K562 (cell line): ENCODE results near the gene DNAJC2. TPM values are rescaled to one million over a fixed set of nuclear protein-coding genes. Genes with fewer than 3 reads are reported as not detected.

ENCODE experiments used
- ARID3A ChIP-seq: IDR thresholded peaks from 2 replicates; pipeline ENCODE4 v1.6.1; 2012; ENCODE audit warnings: low read depth, low read length, improper control_type of control experiment, borderline replicate concordance
- BDP1 ChIP-seq: IDR thresholded peaks from 3 replicates; pipeline ENCODE4 v1.6.1; 2011; ENCODE audit not compliant: insufficient read length, insufficient read depth
- ELK3 ChIP-seq: fragments of 450-650 bp; formaldehyde crosslinking; IDR thresholded peaks from 2 replicates; pipeline ENCODE4 v1.4.0; 2020; ENCODE audit warnings: mild to moderate bottlenecking
- ERF ChIP-seq: fragments of 450-650 bp; formaldehyde crosslinking; IDR thresholded peaks from 2 replicates; pipeline ENCODE4 v1.4.0; 2020; ENCODE audit warnings: mild to moderate bottlenecking, mixed read lengths
- HCFC1 ChIP-seq: IDR thresholded peaks from 2 replicates; pipeline ENCODE4 v1.6.1; 2012; ENCODE audit warnings: low read depth, low read length, improper control_type of control experiment
- HDAC2 ChIP-seq: fragments of 450-650 bp; IDR thresholded peaks from 2 replicates; pipeline ENCODE4 v1.6.1; 2016; ENCODE audit warnings: mild to moderate bottlenecking
- HNRNPH1 ChIP-seq: fragments of 200-400 bp; formaldehyde crosslinking; optimal IDR thresholded peaks from 2 replicates; pipeline ENCODE3; 2017; ENCODE audit warnings: low read depth, mild to moderate bottlenecking, low read length, moderate library complexity
- HNRNPUL1 ChIP-seq: fragments of 200-400 bp; formaldehyde crosslinking; IDR thresholded peaks from 2 replicates; pipeline ENCODE4 v1.6.1; 2017; ENCODE audit warnings: low read length
- KLF16 ChIP-seq: IDR thresholded peaks from 2 replicates; pipeline ENCODE4 v1.6.1; 2016; ENCODE audit warnings: antibody characterized with exemption
- NFYB ChIP-seq: IDR thresholded peaks from 2 replicates; pipeline ENCODE4 v1.6.1; 2011; ENCODE audit warnings: mild to moderate bottlenecking, moderate library complexity; ENCODE audit not compliant: insufficient read length; ENCODE audit errors: extremely low read depth
- NKRF ChIP-seq: fragments of 450-650 bp; IDR thresholded peaks from 2 replicates; pipeline ENCODE4 v1.6.1; 2016; ENCODE audit warnings: borderline replicate concordance
- PHF20 ChIP-seq: fragments of 450-650 bp; IDR thresholded peaks from 2 replicates; pipeline ENCODE4 v1.6.1; 2018; ENCODE audit not compliant: partially characterized antibody
- RBM17 ChIP-seq: fragments of 200-400 bp; formaldehyde crosslinking; IDR thresholded peaks from 2 replicates; pipeline ENCODE4 v1.6.1; 2017; ENCODE audit warnings: low read depth, mild to moderate bottlenecking, low read length, borderline replicate concordance
- SMC3 ChIP-seq: conservative IDR thresholded peaks from 2 replicates; pipeline ENCODE4 v1.6.1; 2011; ENCODE audit warnings: low read depth, low read length, improper control_type of control experiment; ENCODE audit not compliant: insufficient read depth
- SP2 ChIP-seq: IDR thresholded peaks from 2 replicates; pipeline ENCODE4 v1.6.1; 2011; ENCODE audit warnings: mild to moderate bottlenecking, low read depth, low read length, moderate library complexity; ENCODE audit not compliant: poor library complexity, severe bottlenecking; ENCODE audit errors: extremely low read depth
- SREBF2 ChIP-seq: sonication (generic); formaldehyde crosslinking; IDR thresholded peaks from 2 replicates; pipeline ENCODE4 v1.4.0; 2020; ENCODE audit warnings: mild to moderate bottlenecking, missing genetic modification reagents
- TAL1 ChIP-seq: fragments of 450-650 bp; IDR thresholded peaks from 2 replicates; pipeline ENCODE4 v1.6.1; 2016; ENCODE audit warnings: mild to moderate bottlenecking
- ZBTB7A ChIP-seq: IDR thresholded peaks from 2 replicates; pipeline ENCODE4 v1.6.1; 2011; ENCODE audit warnings: low read depth, mild to moderate bottlenecking, low read length, moderate library complexity, borderline replicate concordance; ENCODE audit not compliant: control insufficient read depth
- ZNF280B ChIP-seq: fragments of 250-450 bp; sonication (Bioruptor Pico); IDR thresholded peaks from 2 replicates; pipeline ENCODE4 v1.5.1; 2021; ENCODE audit warnings: mild to moderate bottlenecking
- ZNF324 ChIP-seq: fragments of 250-450 bp; sonication (Bioruptor Pico); IDR thresholded peaks from 2 replicates; pipeline ENCODE4 v1.4.0; 2020; ENCODE audit warnings: mild to moderate bottlenecking
- ZNF436 ChIP-seq: fragments of 250-450, 450-650 bp; sonication (Bioruptor Pico); formaldehyde crosslinking; IDR thresholded peaks from 2 replicates; pipeline ENCODE4 v1.7.0; 2020; ENCODE audit warnings: mild to moderate bottlenecking
- ZNF586 ChIP-seq: fragments of 450-650 bp; formaldehyde crosslinking; conservative IDR thresholded peaks from 2 replicates; pipeline ENCODE4 v1.4.0; 2020; ENCODE audit warnings: mild to moderate bottlenecking, moderate library complexity
- ZNF76 ChIP-seq: fragments of 250-450 bp; sonication (Bioruptor Pico); IDR thresholded peaks from 2 replicates; pipeline ENCODE4 v1.4.0; 2020; ENCODE audit warnings: mild to moderate bottlenecking, moderate library complexity, borderline replicate concordance
- polyA plus RNA-seq, 8 experiments: library from polyadenylated mRNA; depleted of rRNA in 4 of 8; stranded (reverse) in 5 of 8; unstranded in 3 of 8; fragments of >200 nt; fragmentation: Nextera tagmentation in 2 of 8; fragmentation: Illumina TruSeq in 1 of 8; extraction: Ambion mirVana in 2 of 8; extraction: Trizol in 1 of 8; gene quantifications; 2 replicates each; pipeline versions ENCODE4 v1.2.1 to v1.2.3, GENCODE V29; 2011 to 2014; ENCODE audit warnings: inconsistent platforms in 1 of 8, missing spikeins in 1 of 8
- total RNA-seq, 7 experiments: library from RNA; depleted of rRNA in 6 of 7; stranded (reverse); fragments of >200 nt in 6 of 7; fragmentation: Illumina TruSeq in 2 of 7; extraction: Trizol in 2 of 7; gene quantifications; 2 replicates each; pipeline versions ENCODE4 v1.2.1 to v1.2.3, GENCODE V29; 2011 to 2021; ENCODE audit warnings: low replicate concordance in 1 of 7

DNAJC2 gene
- total and polyA plus RNA-seq, 9 of the 15 experiments (the other 6 are each of a cell fraction or from before 2014, with no cell fraction given): 40.2 to 157 (median 92.1) TPM

DNA sequence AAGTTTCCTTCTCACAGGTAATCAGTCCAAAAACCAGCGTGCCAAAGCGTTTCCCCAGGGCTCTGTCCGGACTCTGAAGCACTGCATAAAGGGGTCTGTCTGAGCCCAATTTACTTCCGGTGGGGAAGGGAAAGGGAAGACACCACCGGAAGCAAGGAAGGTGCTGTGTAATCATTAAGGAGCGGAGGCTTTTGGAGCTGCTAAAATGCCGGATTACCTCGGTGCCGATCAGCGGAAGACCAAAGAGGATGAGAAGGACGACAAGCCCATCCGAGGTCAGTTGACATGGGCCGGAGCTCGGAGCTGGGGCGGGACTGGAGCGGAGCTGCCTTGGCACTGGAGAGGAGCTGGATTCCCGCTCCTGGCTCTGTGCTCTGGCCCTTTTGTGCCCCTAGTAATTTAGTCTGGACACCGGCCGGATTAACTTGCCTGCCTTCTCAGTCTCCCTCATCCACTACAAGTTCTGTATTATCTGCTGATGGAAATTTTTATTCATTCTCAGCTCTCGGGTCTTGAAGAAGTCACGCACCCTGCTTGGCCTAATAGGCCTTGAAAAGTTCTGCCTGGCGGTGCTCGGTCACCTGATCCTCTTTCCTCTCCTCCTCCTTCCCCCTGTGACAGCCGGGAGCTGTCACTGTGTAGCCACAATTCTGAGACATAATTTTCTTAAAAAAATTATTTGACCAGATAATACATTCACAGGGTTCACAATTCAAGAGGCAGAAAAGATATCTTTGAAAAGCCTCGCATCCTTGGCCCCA, 3.1 kb upstream of the DNAJC2 start, which contains the start of gene PSMC2 (continued):
- TF ChIP-seq RBM17: no peak
- no peak for TF ChIP-seq NFYB
- peak; percentile 85 for TF ChIP-seq ZBTB7A
- no peak for TF ChIP-seq SP2
- TF ChIP-seq NKRF: peak; percentile 94
- no peak for TF ChIP-seq TAL1
- peak; percentile 70; the same call in 1 of the 2 replicates for TF ChIP-seq HDAC2
- peak; percentile 90 for TF ChIP-seq PHF20
- TF ChIP-seq ZNF324 (CRISPR knock-in tag): peak; percentile 2; the same call in 1 of the 2 replicates
- no peak for TF ChIP-seq HNRNPH1
- no peak for TF ChIP-seq ZNF436 (CRISPR knock-in tag)
- no peak for TF ChIP-seq BDP1
- TF ChIP-seq ZNF280B (CRISPR knock-in tag): no peak
- TF ChIP-seq ELK3 (CRISPR knock-in tag): no peak
- TF ChIP-seq ERF (CRISPR knock-in tag): peak; percentile 68; the same call in 1 of the 2 replicates
- no peak for TF ChIP-seq ZNF586
- no peak for TF ChIP-seq SREBF2
- no peak for TF ChIP-seq ZNF76 (CRISPR knock-in tag)
- no peak for TF ChIP-seq ARID3A
- no peak for TF ChIP-seq KLF16
- no peak for TF ChIP-seq SMC3
- TF ChIP-seq HNRNPUL1: no peak
- peak; percentile 69 for TF ChIP-seq HCFC1
